GM19043 (cell line): ENCODE results near the gene NHERF1.

Experiments used
- ATAC-seq: cut with Tn5 transposase; IDR thresholded peaks from one replicate; pipeline ENCODE4 v1.9.1; 2021; ENCODE audit warnings: low read depth; ENCODE audit not compliant: unreplicated experiment

The NHERF1 gene

GRCh38 chr17:74804683-74805082, 56.3 kb downstream of the NHERF1 start:
- no peak for ATAC-seq

- no peak for ATAC-seq
Observed at GRCh38 chr17:74805591-74805991, 57.2 kb downstream of the NHERF1 start.

GRCh38 chr17:74806334-74806733, 57.9 kb downstream of the NHERF1 start:
- no peak for ATAC-seq

GRCh38 chr17:74807441-74807840, 59.0 kb downstream of the NHERF1 start:
- no peak for ATAC-seq

GRCh38 chr17:74807925-74808324, 59.5 kb downstream of the NHERF1 start:
- no peak for ATAC-seq

- no peak for ATAC-seq
Observed at GRCh38 chr17:74808714-74809430, 60.4 kb downstream of the NHERF1 start.

- ATAC-seq, result no peak
Observed at GRCh38 chr17:74810699-74811485, 62.5 kb downstream of the NHERF1 start.

GRCh38 chr17:74812109-74813009, 63.9 kb downstream of the NHERF1 start:
- no peak for ATAC-seq

GRCh38 chr17:74814453-74814852, 66.0 kb downstream of the NHERF1 start:
- ATAC-seq, result no peak

GRCh38 chr17:74815067-74815466, 66.6 kb downstream of the NHERF1 start:
- ATAC-seq, result no peak

- ATAC-seq, result no peak
Observed at GRCh38 chr17:74815550-74816370, 67.3 kb downstream of the NHERF1 start.

- ATAC-seq, result no peak
Observed at GRCh38 chr17:74816905-74817620, 68.6 kb downstream of the NHERF1 start.

GRCh38 chr17:74818291-74818938, 70.0 kb downstream of the NHERF1 start:
- no peak for ATAC-seq
